ENCODE measurements around the gene CD58. TPM values are rescaled to one million over a fixed set of nuclear protein-coding genes. Genes with fewer than 3 reads are reported as not detected.

CD58 gene
- total and polyA plus RNA-seq, 12 donors: 17.2 to 44.3 (median 28.9) TPM

Small RNA genes lying within 50 kb of the gene (microRNA-seq; reads per million reads assigned to microRNA genes)
- 0 reads per million in 2 donors for gene MIR548AC

Other genes with a start within 250 kb of the CD58 start
- gene ATP1A1, start 197.8 kb downstream of the CD58 start, total RNA-seq: 100 to 1,000 TPM; 153 to 403 (median 203) TPM
- gene ATP1A1, start 197.8 kb downstream of the CD58 start, polyA plus RNA-seq: 100 to 1,000 TPM in 1 of 2 donors, 10 to 100 TPM in 1; 73.6 to 624 TPM
- gene IGSF3, start 96.7 kb upstream of the CD58 start, total RNA-seq: 10 to 100 TPM in 7 of 10 donors, 1 to 10 TPM in 3; 8.8 to 21.2 (median 14.9) TPM
- 1 to 10 TPM; 4.0 to 4.4 TPM for gene IGSF3, start 96.7 kb upstream of the CD58 start, polyA plus RNA-seq
- 1 to 10 TPM in 4 of 10 donors, under 1 TPM in 3, not detected in 3; 0.20 to 6.5 (median 1.2) TPM for gene CD2, start 183.4 kb upstream of the CD58 start, total RNA-seq
- gene CD2, start 183.4 kb upstream of the CD58 start, polyA plus RNA-seq: 1 to 10 TPM in 1 of 2 donors, under 1 TPM in 1; 0.49 to 1.0 TPM